PC-9 (cell line): ENCODE results near the gene NCKIPSD. TPM values are rescaled to one million over a fixed set of nuclear protein-coding genes. Genes with fewer than 3 reads are reported as not detected.

ENCODE experiments used
- BruUV-seq: library from RNA; stranded (reverse); fragments of 400-500 nt; replicated peaks from 2 replicates; lab custom pipeline; 2021; lab: Mats Ljungman, UMichigan
- CTCF ChIA-PET: fragments of 300-600 bp; sonication (Branson Sonifier 250); formaldehyde crosslinking; loops from one replicate; lab custom pipeline; 2022; ENCODE audit warnings: antibody characterized with exemption; lab: Charles Lee
- POLR2A ChIA-PET: fragments of 300-600 bp; sonication (Branson Sonifier 250); formaldehyde crosslinking; loops from one replicate; lab custom pipeline; 2022; ENCODE audit warnings: antibody characterized with exemption; ENCODE audit not compliant: unreplicated experiment; lab: Charles Lee
- DNase-seq, 2 experiments: peaks; one replicate each; pipeline versions ENCODE4 v3.0.0 to v3.0.0-alpha.2; 2015 to 2022; ENCODE audit warnings: mixed read lengths in 1 of 2
- H2AFZ ChIP-seq: fragments of 200-600 bp; sonication (generic); 2 replicates; pipeline ENCODE4 v1.8.1; 2017; ENCODE audit warnings: antibody characterized with exemption
- H3F3A ChIP-seq: fragments of 200-600 bp; sonication (generic); 2 replicates; pipeline ENCODE4 v1.8.1; 2017; ENCODE audit warnings: antibody characterized with exemption, mild to moderate bottlenecking, low read depth; ENCODE audit not compliant: insufficient read depth
- H3K27ac ChIP-seq: fragments of 200-600 bp; sonication (generic); 2 replicates; pipeline ENCODE4 v1.6.1; 2016; ENCODE audit warnings: mixed run types
- H3K27me3 ChIP-seq: fragments of 200-600 bp; sonication (generic); 2 replicates; pipeline ENCODE4 v1.6.1; 2016; ENCODE audit warnings: low read depth, mixed run types; ENCODE audit not compliant: insufficient read depth
- H3K36me3 ChIP-seq: fragments of 200-600 bp; sonication (generic); 2 replicates; pipeline ENCODE4 v1.6.1; 2016; ENCODE audit warnings: low read depth, mixed run types
- H3K4me1 ChIP-seq: fragments of 200-600 bp; sonication (generic); replicated peaks from 2 replicates; pipeline ENCODE4 v1.6.1; 2016; ENCODE audit warnings: mixed run types; ENCODE audit not compliant: insufficient read depth
- H3K4me2 ChIP-seq: fragments of 200-600 bp; sonication (generic); 2 replicates; pipeline ENCODE4 v1.6.1; 2017; ENCODE audit warnings: mixed run types
- H3K4me3 ChIP-seq: fragments of 200-600 bp; sonication (generic); 2 replicates; pipeline ENCODE4 v1.6.1; 2016; ENCODE audit warnings: mixed run types
- H3K79me2 ChIP-seq: fragments of 200-600 bp; sonication (generic); 2 replicates; pipeline ENCODE4 v1.6.1; 2017; ENCODE audit warnings: low read depth, mixed run types
- H3K9me2 ChIP-seq: fragments of 200-600 bp; sonication (generic); 2 replicates; pipeline ENCODE4 v1.8.1; 2017; ENCODE audit warnings: mild to moderate bottlenecking; ENCODE audit not compliant: insufficient read depth
- H3K9me3 ChIP-seq: fragments of 200-600 bp; sonication (generic); 2 replicates; pipeline ENCODE4 v1.8.1; 2016; ENCODE audit warnings: low read depth; ENCODE audit not compliant: insufficient read depth
- H4K20me1 ChIP-seq: fragments of 200-600 bp; sonication (generic); 2 replicates; pipeline ENCODE4 v1.8.1; 2017; ENCODE audit not compliant: insufficient read depth
- CTCF ChIP-seq: fragments of 200-600 bp; sonication (generic); conservative IDR thresholded peaks from 2 replicates; pipeline ENCODE4 v1.6.1; 2017; ENCODE audit warnings: mixed run types, antibody characterized with exemption, mild to moderate bottlenecking, moderate library complexity
- EZH2 ChIP-seq: fragments of 200-600 bp; sonication (generic); IDR thresholded peaks from 2 replicates; pipeline ENCODE4 v1.8.0; 2017; ENCODE audit warnings: antibody characterized with exemption, low read depth
- intact Hi-C: fragments of 100-400 bp; cut with micrococcal nuclease; formaldehyde crosslinking; loops from one replicate; pipeline ENCODE4 v1.10.0; 2022; ENCODE audit not compliant: unreplicated experiment
- total RNA-seq: library from RNA; stranded (reverse); gene quantifications from 2 replicates; pipeline ENCODE4 v1.2.3, GENCODE V29; 2021

NCKIPSD gene
- total RNA-seq, 1 experiment from 2014 or later: 53.3 TPM

- no peaks in the 10 kb centered on the region for H3K36me3 ChIP-seq
- H3K9me3 ChIP-seq: no peaks in the 10 kb centered on the region
- no peak overlapping the region for H3K4me3 ChIP-seq
- no peak for DNase-seq
- H3K27me3 ChIP-seq: no peaks in the 10 kb centered on the region
- no peak overlapping the region for H2AFZ ChIP-seq
- no peaks in the 10 kb centered on the region for H3K4me1 ChIP-seq
- H3F3A ChIP-seq: no peaks in the 10 kb centered on the region
- no peaks in the 10 kb centered on the region for H3K79me2 ChIP-seq
- H4K20me1 ChIP-seq: no peaks in the 10 kb centered on the region
- CTCF ChIA-PET: no interaction called here
- TF ChIP-seq CTCF (no peak), EZH2 (no peak)
- BruUV-seq: no TSS peak
- POLR2A ChIA-PET: no interaction called here
- no peak overlapping the region for H3K27ac ChIP-seq
- intact Hi-C loops: no loop called here
- no peaks in the 10 kb centered on the region for H3K9me2 ChIP-seq
- no peak overlapping the region for H3K4me2 ChIP-seq
These were observed 43.1 kb downstream of the NCKIPSD start for GRCh38 chr3:48642605-48643004.

GRCh38 chr3:48641396-48641795 is 44.3 kb downstream of the NCKIPSD start:
- BruUV-seq: no TSS peak
- DNase-seq: no peak
- Histone ChIP-seq H3K4me3 (no peak overlapping the region), H3F3A (no peaks in the 10 kb centered on the region), H3K27me3 (no peaks in the 10 kb centered on the region), H3K4me1 (no peaks in the 10 kb centered on the region), H3K79me2 (no peaks in the 10 kb centered on the region), H3K4me2 (no peak overlapping the region), H3K9me2 (no peaks in the 10 kb centered on the region), H2AFZ (no peak overlapping the region), H4K20me1 (no peaks in the 10 kb centered on the region), H3K36me3 (no peaks in the 10 kb centered on the region), H3K27ac (no peak overlapping the region), H3K9me3 (no peaks in the 10 kb centered on the region)
- ChIA-PET CTCF (no interaction called here), POLR2A (no interaction called here)
- TF ChIP-seq CTCF (no peak), EZH2 (no peak)
- intact Hi-C loops: no loop called here

GRCh38 chr3:48639944-48640606 is 45.6 kb downstream of the NCKIPSD start:
- TF ChIP-seq CTCF: no peak
- H3K4me2 ChIP-seq: no peak overlapping the region
- no peaks in the 10 kb centered on the region for H3K9me3 ChIP-seq
- no peak overlapping the region for H3K4me3 ChIP-seq
- CTCF ChIA-PET: no interaction called here
- H4K20me1 ChIP-seq: no peaks in the 10 kb centered on the region
- DNase-seq: no peak
- no peak overlapping the region for H3K27ac ChIP-seq
- no peaks in the 10 kb centered on the region for H3K4me1 ChIP-seq
- no peaks in the 10 kb centered on the region for H3K36me3 ChIP-seq
- no peaks in the 10 kb centered on the region for H3F3A ChIP-seq
- H3K79me2 ChIP-seq: no peaks in the 10 kb centered on the region
- intact Hi-C loops: no loop called here
- POLR2A ChIA-PET: no interaction called here
- H3K27me3 ChIP-seq: no peaks in the 10 kb centered on the region
- BruUV-seq: no TSS peak
- H3K9me2 ChIP-seq: no peaks in the 10 kb centered on the region
- no peak overlapping the region for H2AFZ ChIP-seq
